H1 (cell line): ENCODE data around the gene INF2. TPM values are rescaled to one million over a fixed set of nuclear protein-coding genes. Genes with fewer than 3 reads are reported as not detected.

Experiments used
- CTCF ChIA-PET: fragments of 300-600 bp; sonication (Branson Sonifier 250); formaldehyde crosslinking; loops from one replicate; lab custom pipeline; 2021; ENCODE audit not compliant: partially characterized antibody; lab: Charles Lee
- POLR2A ChIA-PET: fragments of 300-600 bp; sonication (Branson Sonifier 250); formaldehyde crosslinking; loops from one replicate; lab custom pipeline; 2021; ENCODE audit warnings: inconsistent platforms; ENCODE audit not compliant: partially characterized antibody; lab: Charles Lee
- DNase-seq, 2 experiments: peaks; one replicate each; pipeline versions ENCODE4 v3.0.0 to v3.0.0-alpha.2; 2010 to 2022; ENCODE audit warnings: low spot score in 2 of 2, low read depth in 1 of 2, mixed read lengths in 1 of 2
- FAIRE-seq: peaks from 2 replicates; lab custom pipeline; 2011; peaks lifted over from hg19 to GRCh38; lab: Jason Lieb, UNC
- H2AFZ ChIP-seq: 2 replicates; pipeline ENCODE4 v1.8.1; 2012; ENCODE audit warnings: low read length, inconsistent platforms
- H2AK5ac ChIP-seq: 2 replicates; pipeline ENCODE4 v1.6.1; 2013; ENCODE audit warnings: low read depth, low read length
- H2BK120ac ChIP-seq: replicated peaks from 2 replicates; pipeline ENCODE3; 2013; ENCODE audit warnings: low read depth, low read length, inconsistent platforms
- H2BK12ac ChIP-seq: 2 replicates; pipeline ENCODE4 v1.6.1; 2013; ENCODE audit warnings: low read depth, low read length
- H2BK15ac ChIP-seq: 2 replicates; pipeline ENCODE4 v1.6.1; 2013; ENCODE audit warnings: low read length
- H2BK20ac ChIP-seq: 2 replicates; pipeline ENCODE4 v1.6.1; 2013; ENCODE audit warnings: low read length
- H2BK5ac ChIP-seq: 2 replicates; pipeline ENCODE4 v1.6.1; 2013; ENCODE audit warnings: low read depth, low read length
- H3K14ac ChIP-seq: 2 replicates; pipeline ENCODE4 v1.6.1; 2013; ENCODE audit warnings: inconsistent platforms; ENCODE audit not compliant: insufficient read length
- H3K18ac ChIP-seq: 2 replicates; pipeline ENCODE4 v1.6.1; 2013; ENCODE audit warnings: low read length; ENCODE audit errors: extremely low read depth
- H3K23ac ChIP-seq: 2 replicates; pipeline ENCODE4 v1.6.1; 2013; ENCODE audit warnings: inconsistent platforms; ENCODE audit not compliant: insufficient read length
- H3K23me2 ChIP-seq: 2 replicates; pipeline ENCODE4 v1.6.1; 2013; ENCODE audit warnings: low read depth, low read length
- H3K27ac ChIP-seq: 2 replicates; pipeline ENCODE4 v1.6.1; 2011; ENCODE audit warnings: low read depth, low read length, inconsistent platforms
- H3K27me3 ChIP-seq, 4 experiments: replicated peaks in 1 of 4; 1 replicate in 1 of 4; 2 replicates in 3 of 4; pipeline versions ENCODE4 v1.6.1 to v1.8.1; 2011 to 2013; ENCODE audit warnings: low read length in 3 of 4, mild to moderate bottlenecking in 3 of 4, inconsistent platforms in 2 of 4, mixed read lengths in 2 of 4, moderate library complexity in 1 of 4; ENCODE audit not compliant: control insufficient read depth in 3 of 4, insufficient read depth in 3 of 4; ENCODE audit errors: extremely low read depth in 1 of 4
- H3K36me3 ChIP-seq, 4 experiments: 2 replicates each; pipeline versions ENCODE4 v1.6.1 to v1.8.1; 2011 to 2013; ENCODE audit warnings: mild to moderate bottlenecking in 4 of 4, low read length in 3 of 4, moderate library complexity in 2 of 4, control low read depth in 1 of 4, inconsistent platforms in 1 of 4; ENCODE audit not compliant: insufficient read depth in 4 of 4, control insufficient read depth in 2 of 4
- H3K4ac ChIP-seq: replicated peaks from 2 replicates; pipeline ENCODE3; 2013; ENCODE audit warnings: low read length, low read depth, mixed read lengths, inconsistent platforms; ENCODE audit not compliant: insufficient read length
- H3K4me1 ChIP-seq, 4 experiments: replicated peaks in 1 of 4; 1 replicate in 1 of 4; 2 replicates in 3 of 4; pipeline versions ENCODE4 v1.6.1 to v1.8.1; 2011 to 2013; ENCODE audit warnings: low read length in 3 of 4, inconsistent platforms in 2 of 4, mixed read lengths in 1 of 4; ENCODE audit not compliant: insufficient read depth in 4 of 4, control insufficient read depth in 3 of 4
- H3K4me2 ChIP-seq, 2 experiments: 2 replicates each; pipeline versions ENCODE4 v1.6.1 to v1.8.1; 2011 to 2013; ENCODE audit warnings: low read depth in 2 of 2, low read length in 2 of 2, control low read depth in 1 of 2, inconsistent platforms in 1 of 2, mild to moderate bottlenecking in 1 of 2; ENCODE audit not compliant: insufficient read depth in 1 of 2
- H3K4me3 ChIP-seq, 4 experiments: fragments of 200-600, 300-600 bp in 1 of 4; sonication (generic), shearing (Covaris generic), sonication (Bioruptor Twin) in 1 of 4; 2 replicates each; pipeline versions ENCODE4 v1.5.1 to v1.8.1; 2011 to 2016; ENCODE audit warnings: low read length in 4 of 4, low read depth in 3 of 4, control low read depth in 2 of 4, inconsistent platforms in 2 of 4, mild to moderate bottlenecking in 2 of 4, mixed read lengths in 1 of 4, moderate library complexity in 1 of 4; ENCODE audit not compliant: insufficient read depth in 2 of 4; ENCODE audit errors: extremely low read depth in 1 of 4
- H3K56ac ChIP-seq: replicated peaks from 2 replicates; pipeline ENCODE3; 2013; ENCODE audit warnings: low read depth, mild to moderate bottlenecking, mixed read lengths, low read length, inconsistent platforms; ENCODE audit not compliant: insufficient read length
- H3K79me1 ChIP-seq: 2 replicates; pipeline ENCODE4 v1.6.1; 2013; ENCODE audit warnings: low read depth, low read length, control low read depth
- H3K79me2 ChIP-seq, 2 experiments: 2 replicates each; pipeline versions ENCODE4 v1.6.1 to v1.8.1; 2012 to 2013; ENCODE audit warnings: low read length in 2 of 2, mild to moderate bottlenecking in 2 of 2, inconsistent platforms in 1 of 2; ENCODE audit not compliant: insufficient read depth in 2 of 2, control insufficient read depth in 1 of 2
- H3K9ac ChIP-seq, 4 experiments: replicated peaks in 1 of 4; 1 replicate in 1 of 4; 2 replicates in 3 of 4; pipeline versions ENCODE4 v1.6.1 to v1.8.1; 2011 to 2013; ENCODE audit warnings: low read depth in 3 of 4, low read length in 3 of 4, control low read depth in 2 of 4, mild to moderate bottlenecking in 2 of 4, moderate library complexity in 2 of 4, inconsistent platforms in 1 of 4; ENCODE audit errors: extremely low read depth in 1 of 4
- H3K9me3 ChIP-seq, 2 experiments: 2 replicates each; pipeline versions ENCODE4 v1.6.1 to v1.8.1; 2012 to 2013; ENCODE audit warnings: mild to moderate bottlenecking in 2 of 2, moderate library complexity in 2 of 2, control low read depth in 1 of 2, inconsistent platforms in 1 of 2, low read depth in 1 of 2, low read length in 1 of 2, mixed read lengths in 1 of 2; ENCODE audit not compliant: insufficient read depth in 2 of 2
- H4K20me1 ChIP-seq, 2 experiments: replicated peaks in 1 of 2; 2 replicates each; pipeline versions ENCODE3 to v1.8.1; 2011 to 2013; ENCODE audit warnings: inconsistent platforms in 2 of 2, low read length in 2 of 2, mild to moderate bottlenecking in 1 of 2; ENCODE audit not compliant: insufficient read depth in 2 of 2, control insufficient read depth in 1 of 2
- H4K5ac ChIP-seq: 2 replicates; pipeline ENCODE4 v1.6.1; 2013; ENCODE audit warnings: low read length, low read depth, mixed read lengths, inconsistent platforms; ENCODE audit not compliant: insufficient read length
- H4K8ac ChIP-seq: 2 replicates; pipeline ENCODE4 v1.8.0; 2013; ENCODE audit warnings: mild to moderate bottlenecking, moderate library complexity, low read length, inconsistent platforms; ENCODE audit not compliant: insufficient read depth; ENCODE audit errors: extremely low read depth
- H4K91ac ChIP-seq: replicated peaks from 2 replicates; pipeline ENCODE3; 2013; ENCODE audit warnings: low read length, mixed read lengths, inconsistent platforms; ENCODE audit not compliant: insufficient read length
- CHD1 ChIP-seq: IDR thresholded peaks from 2 replicates; pipeline ENCODE4 v1.6.1; 2012; ENCODE audit warnings: low read depth, low read length, improper control_type of control experiment
- CREB1 ChIP-seq: IDR thresholded peaks from 2 replicates; pipeline ENCODE4 v1.6.1; 2012; ENCODE audit warnings: inconsistent platforms
- EZH2 ChIP-seq: fragments of 200-600 bp; sonication (generic); IDR thresholded peaks from 2 replicates; pipeline ENCODE4 v1.7.1; 2012; ENCODE audit warnings: low read depth, mild to moderate bottlenecking, moderate library complexity, low read length, inconsistent platforms; ENCODE audit not compliant: severe bottlenecking
- KDM5A ChIP-seq: fragments of 200-600 bp; IDR thresholded peaks from 2 replicates; pipeline ENCODE4 v1.7.1; 2012; ENCODE audit warnings: mild to moderate bottlenecking, low read length, inconsistent platforms, mixed read lengths
- MAFK ChIP-seq: IDR thresholded peaks from 2 replicates; pipeline ENCODE4 v1.6.1; 2012; ENCODE audit warnings: low read depth, mild to moderate bottlenecking, improper control_type of control experiment, low read length
- POLR2A ChIP-seq, 2 experiments: IDR thresholded peaks; 1 replicate in 1 of 2; 2 replicates in 1 of 2; pipeline ENCODE4 v1.6.1; 2011; ENCODE audit warnings: low read depth in 2 of 2, low read length in 2 of 2, mild to moderate bottlenecking in 2 of 2; ENCODE audit errors: control extremely low read depth in 1 of 2
- POU5F1 ChIP-seq: IDR thresholded peaks from 2 replicates; pipeline ENCODE4 v1.6.1; 2011; ENCODE audit warnings: low read depth, mild to moderate bottlenecking, low read length, moderate library complexity
- SP1 ChIP-seq: IDR thresholded peaks from 2 replicates; pipeline ENCODE4 v1.6.1; 2011; ENCODE audit warnings: low read depth, low read length
- SUZ12 ChIP-seq: fragments of 200-600 bp; sonication (generic); IDR thresholded peaks from 2 replicates; pipeline ENCODE4 v1.6.1; 2012; ENCODE audit warnings: mild to moderate bottlenecking, inconsistent platforms, low read length, moderate library complexity, mixed read lengths
- TAF1 ChIP-seq: IDR thresholded peaks from 2 replicates; pipeline ENCODE4 v1.6.1; 2011; ENCODE audit warnings: mild to moderate bottlenecking, low read depth, low read length
- TCF12 ChIP-seq: IDR thresholded peaks from 2 replicates; pipeline ENCODE4 v1.6.1; 2011; ENCODE audit warnings: low read depth, mild to moderate bottlenecking, low read length
- YY1 ChIP-seq: IDR thresholded peaks from 2 replicates; pipeline ENCODE4 v1.6.1; 2011; ENCODE audit warnings: low read depth, mild to moderate bottlenecking, low read length
- ZNF274 ChIP-seq: IDR thresholded peaks from 2 replicates; pipeline ENCODE4 v1.7.0; 2012; ENCODE audit warnings: low read length, borderline replicate concordance; ENCODE audit errors: extremely low read depth
- WGBS, 2 experiments: shearing (Covaris generic) in 1 of 2; methylation state at CpG; one replicate each; pipeline versions ENCODE4 v1.1.6 to v1.1.7; 2013 to 2015; ENCODE audit warnings: low lambda C conversion rate in 2 of 2, mixed read lengths in 2 of 2, inconsistent platforms in 1 of 2, low coverage in 1 of 2, missing lambda C conversion rate in 1 of 2; ENCODE audit not compliant: insufficient replicate concordance in 2 of 2, insufficient coverage in 1 of 2, insufficient read length in 1 of 2; ENCODE audit errors: extremely low coverage in 1 of 2, missing lambda C conversion rate in 1 of 2; 5-methylcytosine and 5-hydroxymethylcytosine counted together
- polyA plus RNA-seq, 7 experiments: library from polyadenylated mRNA; depleted of rRNA in 3 of 7; stranded (reverse) in 5 of 7; unstranded in 2 of 7; fragments of >200 nt in 5 of 7; fragments of 200-250 nt in 2 of 7; gene quantifications; 1 replicate in 5 of 7; 2 replicates in 1 of 7; 4 replicates in 1 of 7; pipeline versions ENCODE4 v1.2.1 to v1.2.3, GENCODE V29; 2011 to 2013; ENCODE audit warnings: missing spikeins in 2 of 7, mixed read lengths in 2 of 7
- total RNA-seq: library from RNA; stranded (reverse); fragmentation: NEBNext Ultra II Directional; extraction: Animal tissue kit (Norgen Biotek cat#: 25700); gene quantifications from 2 replicates; pipeline ENCODE4 v1.2.1, GENCODE V29; 2021
- TF ChIP-seq, protein P1 (sequence below): IDR thresholded peaks from 2 replicates; pipeline ENCODE4 v1.6.1; 2012; ENCODE audit warnings: low read length, inconsistent platforms

Gene INF2
- total and polyA plus RNA-seq, 2 of the 8 experiments (the other 6 are each of a cell fraction or from before 2014, with no cell fraction given) = 29.1 to 59.5 TPM

DNA sequence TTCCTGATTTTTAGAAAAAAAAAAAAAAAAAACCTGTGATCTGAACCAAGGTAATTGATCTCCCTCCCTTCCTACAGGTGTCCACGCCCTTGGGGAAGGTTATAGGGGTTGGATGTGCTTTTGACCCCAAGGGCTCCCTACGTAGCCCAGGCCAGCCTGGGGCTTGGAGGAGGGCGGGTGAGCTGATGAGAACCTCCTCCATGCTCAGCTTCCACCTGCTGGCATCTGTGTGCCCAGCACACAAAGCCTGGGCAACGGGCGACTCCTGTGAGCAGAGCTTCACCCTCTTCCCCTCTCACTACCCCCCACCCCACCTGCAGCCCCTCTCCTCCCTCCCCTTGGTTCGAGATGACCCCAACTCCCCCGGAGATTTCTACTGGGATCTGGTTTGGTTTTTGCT is 25.3 kb upstream of the INF2 start:
- peaks cover 6% of the 10 kb centered on the region; the same call in 1 of the 2 replicates for H3K23me2 ChIP-seq
- no peak overlapping the region for H3K4ac ChIP-seq
- no peak overlapping the region for H3K18ac ChIP-seq
- FAIRE-seq (no peak), DNase-seq (no peak)
- ChIA-PET CTCF (interaction anchor here (0.6 to 1.0 kb wide), 2 partner anchors 17 to 69 kb away, joined by 3 read pairs; no protein-coding TSS in a partner anchor), POLR2A (interaction anchor here (10.2 kb wide), 1 partner anchor 17 kb away, joined by 94 read pairs; no protein-coding TSS in a partner anchor)
- no peak overlapping the region for H2AK5ac ChIP-seq
- H4K8ac ChIP-seq = no peak overlapping the region
- no peak overlapping the region for H3K27ac ChIP-seq
- H3K79me1 ChIP-seq = peaks cover 2% of the 10 kb centered on the region; the same call in 1 of the 2 replicates
- no peak overlapping the region for H2BK5ac ChIP-seq
- no peaks in the 10 kb centered on the region for H3K36me3 ChIP-seq
- H3K9me3 ChIP-seq = no peaks in the 10 kb centered on the region
- H3K56ac ChIP-seq = no peak overlapping the region
- H3K23ac ChIP-seq = no peak overlapping the region
- 0 out of 2 replicates have a peak overlapping the region, but pooled peaks have one; percentile 96 for H2BK12ac ChIP-seq
- H4K5ac ChIP-seq = no peak overlapping the region
- H3K4me2 ChIP-seq = no peak overlapping the region
- H3K79me2 ChIP-seq = no peaks in the 10 kb centered on the region
- H3K9ac ChIP-seq = no peak overlapping the region
- 95% methylated on average over 3 of the region's 7 CpGs; no CpG with 5 or more reads in 1 of the 2 experiments for WGBS, 2 experiments
- no peak overlapping the region for H2BK120ac ChIP-seq
- no peak overlapping the region for H3K14ac ChIP-seq
- no peak overlapping the region for H2BK20ac ChIP-seq
- no peak overlapping the region for H4K91ac ChIP-seq
- H3K27me3 ChIP-seq = no peaks in the 10 kb centered on the region
- peaks cover 0 to 20% (median 11%) of the 10 kb centered on the region in 4 experiments; a peak in 6 of 7 replicates for H3K4me1 ChIP-seq
- H2AFZ ChIP-seq = no peak overlapping the region
- H3K4me3 ChIP-seq = no peak overlapping the region
- peaks cover 2 to 6% of the 10 kb centered on the region in 2 experiments for H4K20me1 ChIP-seq
- no peak overlapping the region for H2BK15ac ChIP-seq
- TF ChIP-seq ZNF274 (no peak), POU5F1 (no peak), MAFK (no peak), TAF1 (no peak), TCF12 (no peak), KDM5A (no peak), YY1 (no peak), CREB1 (no peak), SP1 (no peak), POLR2A (IDR thresholded peaks at IDR 0.05; ENCODE audit: control extremely low read depth in 1 of 2, low read depth in 2 of 2, low read length in 2 of 2) (no peak), EZH2 (no peak), SUZ12 (no peak), CHD1 (no peak)
- TF ChIP-seq, protein P1, sequence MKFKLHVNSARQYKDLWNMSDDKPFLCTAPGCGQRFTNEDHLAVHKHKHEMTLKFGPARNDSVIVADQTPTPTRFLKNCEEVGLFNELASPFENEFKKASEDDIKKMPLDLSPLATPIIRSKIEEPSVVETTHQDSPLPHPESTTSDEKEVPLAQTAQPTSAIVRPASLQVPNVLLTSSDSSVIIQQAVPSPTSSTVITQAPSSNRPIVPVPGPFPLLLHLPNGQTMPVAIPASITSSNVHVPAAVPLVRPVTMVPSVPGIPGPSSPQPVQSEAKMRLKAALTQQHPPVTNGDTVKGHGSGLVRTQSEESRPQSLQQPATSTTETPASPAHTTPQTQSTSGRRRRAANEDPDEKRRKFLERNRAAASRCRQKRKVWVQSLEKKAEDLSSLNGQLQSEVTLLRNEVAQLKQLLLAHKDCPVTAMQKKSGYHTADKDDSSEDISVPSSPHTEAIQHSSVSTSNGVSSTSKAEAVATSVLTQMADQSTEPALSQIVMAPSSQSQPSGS = no peak
